ENCODE results near the gene DGKG.

The DGKG gene

DNA sequence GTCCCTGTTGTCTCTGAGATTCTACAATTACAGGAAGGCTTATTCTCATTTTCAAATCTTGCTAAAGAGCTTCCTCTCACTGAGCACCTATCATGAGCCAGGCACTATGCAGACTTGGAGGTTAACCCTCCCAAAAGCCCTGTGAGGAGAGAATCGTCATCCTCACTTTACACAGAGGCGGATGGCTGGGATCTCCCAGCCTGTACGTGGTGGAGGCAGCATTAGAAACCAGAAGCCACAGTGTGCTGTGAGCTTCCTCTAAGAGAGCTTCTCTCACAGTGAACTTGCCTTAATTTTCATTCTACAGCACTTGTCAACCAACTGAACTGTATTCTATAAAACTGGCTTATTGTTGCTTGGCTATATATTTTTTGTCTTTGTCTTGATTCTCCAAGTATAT, 6.1 kb upstream of the DGKG start:
- FAIRE-seq = no peak

DNA sequence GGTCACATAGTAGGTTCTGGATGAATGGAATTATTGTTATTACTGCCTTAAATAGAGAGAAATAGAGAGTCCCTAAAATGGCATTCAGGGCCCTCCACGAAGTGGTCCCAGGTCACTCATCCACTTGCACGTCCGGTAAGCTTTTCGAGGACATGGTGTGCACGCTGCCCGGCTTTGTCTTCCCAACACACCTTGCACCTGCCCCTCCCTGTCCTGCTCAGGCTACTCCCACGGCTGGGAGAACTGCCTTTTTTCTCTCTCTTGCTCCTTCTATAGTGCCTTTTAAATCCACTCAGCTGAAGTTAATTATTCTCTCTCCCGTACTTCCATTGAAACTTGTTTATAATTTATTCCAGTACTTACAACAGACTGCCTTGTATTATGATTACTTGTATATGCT, 5.6 kb upstream of the DGKG start:
- FAIRE-seq (no peak), DNase-seq (ENCODE audit: insufficient read length, low spot score) (no peak)

More for the DNA sequence above, 6.1 kb upstream of the DGKG start:
- DNase-seq (ENCODE audit: insufficient read length, low spot score) = no peak

DNA sequence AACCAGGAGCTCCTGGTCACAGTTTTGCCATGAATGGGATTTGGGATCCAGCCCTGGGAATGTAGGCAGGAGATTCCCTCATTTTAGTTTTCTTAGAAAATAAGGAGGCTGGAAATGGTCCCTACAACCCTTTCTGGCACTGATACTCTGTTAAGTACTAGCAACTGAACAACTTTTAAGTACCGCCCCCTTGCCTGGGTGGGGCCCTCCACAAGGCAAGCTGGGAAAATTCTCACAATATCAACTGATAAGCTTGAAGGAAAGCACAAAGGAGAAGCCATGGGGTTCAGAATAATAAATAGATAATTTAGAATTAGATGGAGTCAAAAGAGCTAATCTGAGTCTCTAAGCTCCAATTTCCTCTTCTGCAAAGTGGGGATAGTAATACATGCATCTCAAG, 4.2 kb upstream of the DGKG start:
- DNase-seq (ENCODE audit: insufficient read length, low spot score) = no peak
- no peak for FAIRE-seq

DNA sequence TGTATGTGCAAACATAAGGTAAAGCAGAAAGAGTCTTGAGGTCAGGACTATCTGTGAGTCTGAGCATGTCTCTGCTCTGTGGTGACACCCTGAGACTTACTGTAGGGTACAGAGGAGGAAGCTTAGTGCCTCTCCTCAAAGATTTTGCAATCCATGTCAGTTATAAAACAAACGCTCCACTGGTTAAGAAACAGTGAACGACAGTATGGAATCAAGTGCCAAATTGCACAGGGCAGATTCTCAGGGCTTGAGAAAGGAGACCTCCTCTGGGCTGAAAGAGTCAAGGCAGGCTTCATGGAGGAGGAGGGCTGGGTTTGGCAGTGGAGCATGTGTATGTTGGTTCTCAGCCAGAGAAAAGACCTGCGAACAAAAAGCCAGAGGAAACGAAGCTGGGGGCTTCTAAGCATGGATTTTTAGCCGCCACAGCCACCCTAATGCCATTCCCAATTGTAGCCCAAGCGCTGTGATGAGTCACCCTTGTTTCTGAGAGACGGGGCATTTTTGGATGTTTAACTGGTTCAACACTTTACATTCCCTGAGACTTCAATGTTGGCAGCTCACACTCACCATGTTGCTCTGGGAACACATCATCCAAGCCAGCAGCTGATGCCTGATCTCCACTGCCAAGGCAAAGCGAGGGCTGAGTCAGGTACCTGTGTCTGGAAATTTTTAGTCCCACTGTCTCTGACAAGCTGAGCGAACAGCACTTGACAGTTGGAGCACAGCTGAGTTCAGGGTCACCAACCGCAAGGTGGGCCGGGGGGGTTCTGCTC, 3.4 kb upstream of the DGKG start:
- no peak for FAIRE-seq
- no peak for DNase-seq (ENCODE audit: insufficient read length, low spot score)

DNA sequence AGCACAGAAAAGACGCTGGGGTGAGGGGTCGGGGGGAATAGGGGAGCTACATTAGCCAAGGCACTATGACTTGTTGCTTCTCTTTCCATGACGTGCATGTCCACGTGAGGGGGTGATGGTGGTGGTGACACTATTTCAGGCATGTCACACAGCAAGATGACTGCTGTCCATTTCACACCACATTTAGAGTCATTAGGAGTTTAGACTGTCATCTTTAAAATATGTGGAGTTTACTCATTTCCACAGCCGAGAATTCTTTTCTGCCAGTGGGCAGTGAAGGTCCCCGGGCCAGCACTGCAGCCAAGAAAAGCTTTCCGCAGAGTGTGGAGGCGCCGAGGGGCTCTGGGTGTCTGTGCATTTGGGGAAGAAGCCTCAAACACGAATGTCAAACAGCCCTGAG, 954 bp upstream of the DGKG start:
- FAIRE-seq (no peak), DNase-seq (ENCODE audit: insufficient read length, low spot score) (no peak)

DNA sequence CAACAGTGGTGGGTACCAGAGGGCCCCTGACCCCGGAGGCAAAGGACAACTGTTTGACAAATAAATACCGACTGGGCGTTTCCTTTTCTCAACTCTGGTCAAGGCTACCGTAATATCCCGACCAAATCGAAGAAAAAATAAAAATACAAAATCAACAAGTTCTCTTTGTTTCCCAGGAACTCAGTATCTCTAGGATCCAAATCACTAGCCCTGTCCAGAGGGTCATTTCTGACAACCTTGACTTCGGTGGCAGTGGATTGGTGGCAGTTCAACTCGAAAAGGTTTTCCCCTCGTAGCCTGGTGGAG, 456 bp upstream of the DGKG start:
- FAIRE-seq (no peak), DNase-seq (ENCODE audit: insufficient read length, low spot score) (no peak)

DNA sequence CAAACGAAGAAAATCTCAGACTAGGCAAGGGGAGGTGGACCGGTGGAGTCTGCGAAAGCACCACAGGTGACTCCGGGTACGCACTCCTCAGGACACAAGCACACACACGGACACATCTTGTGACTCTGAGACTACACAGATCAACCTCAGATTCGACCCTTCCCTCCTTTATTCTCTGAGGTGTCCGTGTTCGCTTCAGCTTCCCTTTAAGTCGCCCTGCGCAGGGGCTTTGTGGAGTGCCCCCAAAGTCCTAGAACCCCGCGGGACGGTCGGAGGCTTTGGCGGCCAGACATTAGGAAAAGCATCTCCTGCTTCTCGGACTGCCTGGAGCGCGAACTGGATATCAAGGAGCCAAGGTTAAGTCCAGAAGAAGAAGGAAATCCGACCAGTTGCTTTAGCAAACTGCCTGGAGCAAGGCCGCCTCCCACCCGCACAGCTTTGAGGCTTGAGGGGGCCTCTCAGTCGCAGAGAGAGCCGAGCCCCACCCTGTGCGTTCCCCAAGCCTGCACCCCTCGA, 730 bp downstream of the DGKG start:
- DNase-seq (ENCODE audit: insufficient read length, low spot score) (no peak), FAIRE-seq (no peak)

DNA sequence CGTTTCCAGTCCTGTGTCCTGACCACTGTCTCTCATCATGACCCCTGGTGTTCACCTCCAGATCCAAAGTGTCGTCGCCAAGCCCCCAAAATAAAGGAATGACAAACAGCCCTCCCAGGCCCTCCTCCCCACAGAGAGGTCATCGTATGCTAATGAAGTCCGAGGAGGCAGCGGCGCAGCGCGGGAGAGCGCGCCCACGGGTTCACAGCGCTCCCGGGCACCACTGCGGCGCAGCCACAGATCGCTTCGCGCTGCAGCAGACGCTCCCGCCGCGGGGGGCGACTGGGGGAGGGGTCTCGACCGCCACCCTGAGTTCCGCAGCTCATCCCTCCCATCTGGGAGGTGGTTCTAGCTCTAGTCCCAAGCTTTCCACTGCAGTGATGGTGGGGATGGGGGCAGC, 1.3 kb downstream of the DGKG start:
- no peak for DNase-seq (ENCODE audit: insufficient read length, low spot score)

DNA sequence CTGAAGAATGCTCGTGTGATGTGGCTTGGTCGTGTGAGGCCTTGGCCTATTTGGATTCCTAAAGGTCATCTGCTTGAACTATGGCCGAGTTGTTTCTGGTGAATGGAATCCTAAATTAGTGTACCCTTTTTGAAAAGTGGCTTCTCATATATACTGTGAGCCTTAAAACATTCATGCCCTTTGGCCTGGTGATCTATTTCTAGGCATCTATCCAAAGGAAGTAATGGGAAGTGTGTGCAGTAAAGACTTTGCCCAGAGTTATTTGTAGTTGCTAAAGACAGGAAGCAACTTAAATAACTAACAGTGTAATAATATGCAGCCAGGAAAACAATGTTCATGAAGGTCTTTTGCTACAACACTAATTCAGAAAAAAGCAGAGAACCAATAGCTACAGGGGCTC, 3.0 kb downstream of the DGKG start:
- DNase-seq (ENCODE audit: insufficient read length, low spot score) (no peak), FAIRE-seq (no peak)

More for the DNA sequence above, 1.3 kb downstream of the DGKG start:
- FAIRE-seq = no peak

DNA sequence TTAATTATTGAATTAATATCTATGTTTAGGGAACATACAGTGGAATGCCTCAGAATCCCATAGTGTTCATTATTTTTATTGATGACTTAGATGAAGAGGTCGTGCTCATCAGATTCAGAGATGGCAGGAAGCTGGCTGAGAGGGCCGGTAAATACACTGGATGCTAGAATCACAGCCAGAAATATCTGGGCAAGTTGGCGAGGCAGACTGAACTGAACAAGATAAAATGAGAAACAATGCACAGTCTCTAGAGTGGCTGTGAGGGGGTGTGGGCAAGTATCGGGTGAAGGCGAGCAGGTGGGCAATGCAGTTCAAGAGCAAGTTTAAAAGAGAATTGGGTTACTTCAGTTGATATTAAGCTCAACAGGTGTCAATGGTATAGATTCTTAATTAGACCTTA, 5.9 kb downstream of the DGKG start:
- no peak for FAIRE-seq
- no peak for DNase-seq (ENCODE audit: insufficient read length, low spot score)

DNA sequence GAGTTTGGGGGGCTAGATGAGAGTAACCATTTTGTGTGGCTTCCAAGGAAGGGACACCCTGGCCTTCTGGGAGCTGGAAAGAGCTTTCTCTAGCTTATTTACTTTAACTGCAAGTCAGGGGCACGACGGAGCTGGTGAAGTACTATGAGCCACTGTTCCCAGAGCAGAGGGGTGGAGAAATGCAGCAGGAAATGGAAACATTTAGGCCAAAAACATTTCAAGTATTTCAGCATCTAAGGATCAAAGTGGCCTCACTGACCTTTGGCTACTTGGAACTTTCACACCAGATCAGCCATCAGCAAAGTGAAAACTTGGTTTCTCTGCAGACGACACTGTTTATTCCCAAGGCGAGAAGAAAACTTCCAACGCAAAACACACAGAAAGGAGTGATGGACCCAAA, 7.9 kb downstream of the DGKG start:
- FAIRE-seq (no peak), DNase-seq (ENCODE audit: insufficient read length, low spot score) (no peak)

DNA sequence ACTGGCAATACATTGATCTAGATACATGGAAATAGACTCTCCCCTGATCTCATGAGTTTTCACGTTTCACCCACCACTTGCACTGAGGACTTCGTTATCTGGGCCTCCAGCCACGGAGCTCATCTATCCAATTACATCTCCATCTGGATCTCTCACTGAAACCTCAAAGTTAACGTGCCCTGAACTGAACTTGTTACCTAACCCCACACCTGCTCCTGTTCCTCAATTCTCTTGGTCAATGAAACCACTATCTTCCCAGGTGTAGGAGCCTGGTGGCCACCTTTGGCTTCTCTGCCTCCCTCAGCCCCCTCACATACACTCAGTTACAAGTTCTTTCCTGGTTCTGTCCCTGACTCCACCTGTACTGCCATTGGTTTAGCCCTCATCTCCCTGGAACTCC, 9.7 kb downstream of the DGKG start:
- DNase-seq (ENCODE audit: insufficient read length, low spot score) (no peak), FAIRE-seq (no peak)

DNA sequence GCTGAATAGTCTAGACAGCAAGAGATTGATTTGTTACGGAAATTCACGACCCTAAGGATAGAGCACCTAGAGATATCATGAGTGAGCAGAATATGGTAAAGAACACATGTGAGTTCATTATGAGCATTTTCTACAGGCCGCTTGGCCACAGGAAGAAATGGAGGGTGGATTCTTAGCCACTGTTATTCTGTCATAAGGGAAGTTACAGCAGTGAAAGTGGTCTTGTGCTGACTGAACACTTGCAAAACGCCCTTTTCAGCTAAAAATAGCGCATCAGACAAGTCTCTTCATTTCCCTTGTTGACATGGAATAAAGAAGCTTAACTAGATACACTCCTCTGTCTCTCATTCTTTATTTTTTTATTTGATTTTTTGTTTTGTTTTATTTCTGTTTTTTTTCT, 19.8 kb downstream of the DGKG start:
- DNase-seq (ENCODE audit: insufficient read length, low spot score) (no peak), FAIRE-seq (no peak)

DNA sequence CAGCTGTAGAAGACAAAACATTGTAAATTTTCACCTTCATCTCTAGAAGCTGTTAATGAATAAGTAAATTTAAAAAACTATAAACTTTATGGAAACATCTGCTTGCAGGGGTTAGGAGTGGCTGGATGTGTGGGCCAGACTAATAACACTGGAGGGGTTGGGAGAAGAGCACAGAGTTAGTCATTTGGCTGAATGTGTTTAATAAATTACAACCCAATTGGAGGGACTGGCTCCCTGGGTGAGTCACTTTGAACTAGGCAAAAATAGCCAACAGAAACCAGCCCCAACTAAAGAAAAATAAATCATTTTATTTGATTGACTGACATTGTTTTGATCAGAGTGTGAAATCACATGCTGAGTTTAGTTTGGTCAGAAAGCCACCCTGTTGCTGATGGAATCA, 21.8 kb downstream of the DGKG start:
- no peak for FAIRE-seq
- DNase-seq (ENCODE audit: insufficient read length, low spot score) = no peak

DNA sequence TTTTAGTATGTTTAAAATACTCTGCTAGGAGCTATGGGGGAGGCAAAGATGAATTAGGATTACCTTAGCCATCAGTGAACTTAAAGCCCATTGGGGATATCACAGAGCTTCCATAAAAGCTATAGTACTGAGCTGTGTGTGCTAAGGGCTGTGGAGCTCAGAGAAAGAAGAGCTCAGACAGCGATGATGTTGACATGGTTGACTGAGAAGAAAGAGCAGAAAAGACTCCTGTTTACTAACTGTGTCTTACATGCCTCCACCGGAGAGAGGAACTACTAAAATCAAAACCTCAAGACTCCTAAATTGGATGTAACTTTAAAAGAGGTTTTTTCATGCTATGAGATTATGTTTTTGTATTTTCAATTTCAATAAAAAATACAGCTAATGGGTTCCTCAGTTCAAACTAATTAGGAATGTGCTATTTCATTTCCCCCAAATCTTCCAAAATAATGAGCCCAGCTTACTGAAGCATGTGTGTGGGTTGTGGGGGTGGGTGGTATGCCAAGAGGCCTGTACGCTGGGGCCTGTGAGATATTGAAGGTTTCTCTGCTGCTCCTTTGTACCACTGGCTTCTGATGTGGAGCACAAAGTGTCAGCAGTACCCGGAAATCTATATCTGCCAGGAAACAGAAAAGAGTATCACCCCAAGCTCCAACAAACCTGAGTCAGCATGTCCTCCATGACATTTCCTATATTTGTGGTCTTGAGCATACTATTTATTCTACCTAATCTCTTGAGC, 22.7 kb downstream of the DGKG start:
- DNase-seq (ENCODE audit: insufficient read length, low spot score) (no peak), FAIRE-seq (no peak)

DNA sequence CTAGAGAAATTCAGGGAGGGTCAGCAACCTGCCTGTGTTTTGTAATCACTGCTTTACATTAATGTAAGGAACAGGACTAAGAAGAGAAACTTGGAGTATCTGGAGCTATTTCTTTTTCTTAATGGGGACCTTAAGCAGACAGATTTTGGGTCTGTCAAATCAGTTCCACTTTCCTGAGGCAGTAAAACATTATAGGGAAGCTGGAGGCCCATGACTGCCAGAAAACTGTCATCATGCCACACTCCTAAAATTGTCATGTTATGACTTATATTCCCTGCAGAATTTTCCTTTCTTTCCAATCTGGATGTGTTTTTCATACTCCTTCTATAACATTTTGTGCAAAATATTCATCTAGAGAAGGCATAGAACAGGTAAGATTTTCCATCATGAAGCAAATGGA, 28.8 kb downstream of the DGKG start:
- no peak for FAIRE-seq

DNA sequence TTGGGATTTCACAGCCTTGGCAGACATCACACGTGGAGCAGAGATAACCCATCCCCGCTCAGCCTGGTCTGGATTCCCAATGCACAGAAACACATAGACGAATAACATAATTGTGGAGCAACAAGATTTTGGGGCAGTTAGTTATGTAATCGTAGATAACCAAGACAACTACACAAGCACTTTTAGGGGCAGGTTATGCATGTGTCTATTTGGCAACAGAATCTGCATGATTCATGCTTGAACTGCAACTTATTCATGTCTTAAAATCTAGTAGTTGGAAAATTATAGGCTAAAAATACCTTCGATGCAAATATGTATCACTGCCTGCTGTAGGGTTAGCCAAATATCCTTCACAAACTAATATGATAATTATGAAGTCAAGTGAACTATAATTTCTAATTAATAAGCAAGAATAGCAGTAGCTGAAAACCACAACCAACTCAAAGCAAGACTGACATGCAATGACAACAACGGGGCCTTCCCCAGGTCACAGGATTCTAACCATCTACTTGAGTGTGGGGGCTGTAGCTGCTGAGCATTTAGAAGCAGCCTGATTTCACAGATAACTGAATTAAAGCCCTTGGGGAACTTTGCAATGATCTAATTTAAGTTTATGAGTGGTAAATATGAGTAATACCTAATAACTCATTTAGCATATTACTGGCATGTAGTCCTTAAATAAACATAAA, 31.1 kb downstream of the DGKG start:
- no peak for FAIRE-seq
- DNase-seq (ENCODE audit: insufficient read length, low spot score) = no peak

More for the DNA sequence above, 28.8 kb downstream of the DGKG start:
- no peak for DNase-seq (ENCODE audit: insufficient read length, low spot score)

DNA sequence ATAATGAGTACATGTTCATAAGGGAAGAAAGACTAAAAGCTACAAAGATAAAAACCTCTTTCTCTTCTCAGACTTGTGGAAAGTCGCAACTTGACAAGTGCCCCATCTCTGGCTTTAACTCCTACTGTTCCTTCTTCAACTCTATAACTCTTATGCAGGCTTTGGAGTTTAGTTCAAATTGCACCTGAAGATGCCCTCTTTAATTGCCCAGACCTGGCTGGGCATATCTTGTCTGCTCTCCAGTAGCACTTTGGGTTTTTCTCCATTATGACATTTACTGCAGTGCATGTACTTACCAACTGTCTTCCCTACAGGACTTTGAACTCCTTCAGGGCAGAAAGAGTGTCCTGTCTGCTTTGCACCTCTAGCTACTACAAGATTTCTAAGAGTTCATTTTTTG, 32.4 kb downstream of the DGKG start:
- FAIRE-seq = no peak
- DNase-seq (ENCODE audit: insufficient read length, low spot score) = no peak

DNA sequence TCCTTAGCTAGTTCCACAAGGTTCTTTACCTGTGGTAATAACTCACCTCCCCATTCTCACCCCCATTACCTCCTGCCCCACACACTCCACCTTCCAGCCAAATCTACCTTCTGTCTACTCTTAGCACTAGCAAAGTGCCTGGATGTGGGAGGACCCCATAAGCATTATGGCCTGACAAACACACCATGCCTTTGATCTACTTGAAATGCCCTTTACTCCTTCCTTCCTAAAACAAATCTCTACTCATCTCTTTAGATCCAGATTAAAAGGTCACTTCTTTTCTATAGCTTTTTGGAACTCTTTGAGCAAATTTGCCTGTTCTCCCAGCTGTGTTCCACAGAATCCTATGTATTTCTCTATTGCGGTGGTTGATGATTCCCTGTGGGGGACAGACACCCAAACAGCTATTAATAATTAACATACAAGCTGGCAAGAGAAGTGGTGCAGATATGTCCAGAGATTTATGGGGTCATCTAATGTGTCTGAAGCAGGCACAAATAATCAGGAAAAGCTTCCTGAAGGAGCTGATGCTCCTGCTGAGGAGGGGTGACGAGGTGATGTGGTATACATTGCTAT, 34.0 kb downstream of the DGKG start:
- DNase-seq (ENCODE audit: insufficient read length, low spot score) (no peak), FAIRE-seq (no peak)

DNA sequence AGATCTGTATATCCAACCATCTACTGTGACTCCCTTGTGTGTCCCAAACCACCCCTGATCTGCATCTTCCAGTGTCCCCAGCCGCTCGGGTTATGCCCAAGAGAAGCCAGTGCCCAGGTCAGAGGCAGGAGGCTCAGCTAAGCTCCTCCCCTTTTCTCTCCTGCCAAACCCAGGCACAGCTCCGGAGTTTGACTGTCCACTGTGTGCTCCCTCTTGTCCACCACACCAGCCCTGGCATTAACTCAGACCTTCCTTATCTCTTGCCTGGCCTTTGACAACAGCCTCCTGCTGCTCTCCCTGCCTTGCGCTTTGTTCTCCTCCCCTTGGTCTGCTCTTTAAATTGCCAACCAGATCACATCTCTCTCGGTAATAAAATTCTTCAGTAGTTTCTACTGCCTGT, 39.3 kb downstream of the DGKG start:
- FAIRE-seq (no peak), DNase-seq (ENCODE audit: insufficient read length, low spot score) (no peak)

DNA sequence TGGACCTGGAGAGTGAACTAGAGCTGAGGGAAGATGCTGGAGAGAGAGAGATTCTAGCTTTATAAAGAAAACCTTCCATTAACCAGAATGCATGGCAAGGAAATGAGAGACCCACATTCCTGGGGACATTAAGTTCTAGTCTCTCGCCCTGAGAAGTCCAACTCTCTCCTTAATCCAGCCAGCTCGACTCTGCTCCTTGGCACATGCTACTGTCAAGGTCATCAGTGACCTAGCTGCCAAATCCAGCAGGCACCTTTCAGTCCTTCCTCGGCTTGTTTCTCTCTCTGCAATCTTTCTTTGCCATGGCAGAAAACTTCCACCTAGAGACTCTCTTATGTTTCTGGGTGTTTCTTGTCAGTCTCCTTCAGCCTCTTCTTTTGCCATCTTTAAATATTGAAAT, 40.3 kb downstream of the DGKG start:
- FAIRE-seq (no peak), DNase-seq (ENCODE audit: insufficient read length, low spot score) (no peak)
